ENCODE measurements around the gene ZNF629. TPM values are rescaled to one million over a fixed set of nuclear protein-coding genes. Genes with fewer than 3 reads are reported as not detected.

ZNF629 gene
- 10 to 100 TPM in 1 of 4 donors, 1 to 10 TPM in 3; 5.0 to 11.4 (median 6.2) TPM for total RNA-seq

GRCh38 chr16:30786936-30787612, at the start of gene ZNF629:
TSS of gene ZNF629 (minus strand) at chr16:30787205. CDS start at chr16:30784482, 2,723 bp downstream.
- Histone ChIP-seq H3K27me3 (peaks cover 0 to 5% (median 0%) of the 10 kb centered on the region in 4 donors), H3K27ac (peak within 1 kb of the TSS; percentile 77 to 94 (median 91)), H3K36me3 (peaks cover 5 to 25% (median 11%) of the 10 kb centered on the region in 3 donors), H3K4me1 (peaks cover 10 to 31% (median 15%) of the 10 kb centered on the region in 3 donors), H3K4me3 (peak within 1 kb of the TSS; percentile 93 to 99 (median 96)), H3K9me3 (no peaks in the 10 kb centered on the region)
- 0% methylated on average over 2 of the region's 37 CpGs; no CpG with 5 or more reads in 1 of the 2 donors for WGBS, 2 donors
- no peak for DNase-seq
- intact Hi-C loops (cut with DNase I), result no loop called here
- TF ChIP-seq, protein P1, sequence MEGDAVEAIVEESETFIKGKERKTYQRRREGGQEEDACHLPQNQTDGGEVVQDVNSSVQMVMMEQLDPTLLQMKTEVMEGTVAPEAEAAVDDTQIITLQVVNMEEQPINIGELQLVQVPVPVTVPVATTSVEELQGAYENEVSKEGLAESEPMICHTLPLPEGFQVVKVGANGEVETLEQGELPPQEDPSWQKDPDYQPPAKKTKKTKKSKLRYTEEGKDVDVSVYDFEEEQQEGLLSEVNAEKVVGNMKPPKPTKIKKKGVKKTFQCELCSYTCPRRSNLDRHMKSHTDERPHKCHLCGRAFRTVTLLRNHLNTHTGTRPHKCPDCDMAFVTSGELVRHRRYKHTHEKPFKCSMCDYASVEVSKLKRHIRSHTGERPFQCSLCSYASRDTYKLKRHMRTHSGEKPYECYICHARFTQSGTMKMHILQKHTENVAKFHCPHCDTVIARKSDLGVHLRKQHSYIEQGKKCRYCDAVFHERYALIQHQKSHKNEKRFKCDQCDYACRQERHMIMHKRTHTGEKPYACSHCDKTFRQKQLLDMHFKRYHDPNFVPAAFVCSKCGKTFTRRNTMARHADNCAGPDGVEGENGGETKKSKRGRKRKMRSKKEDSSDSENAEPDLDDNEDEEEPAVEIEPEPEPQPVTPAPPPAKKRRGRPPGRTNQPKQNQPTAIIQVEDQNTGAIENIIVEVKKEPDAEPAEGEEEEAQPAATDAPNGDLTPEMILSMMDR (IDR thresholded peaks at IDR 0.05), result peak in 1 of 6 experiments; percentile 26
- no peak for TF ChIP-seq POLR2A (IDR thresholded peaks at IDR 0.05)

DNA sequence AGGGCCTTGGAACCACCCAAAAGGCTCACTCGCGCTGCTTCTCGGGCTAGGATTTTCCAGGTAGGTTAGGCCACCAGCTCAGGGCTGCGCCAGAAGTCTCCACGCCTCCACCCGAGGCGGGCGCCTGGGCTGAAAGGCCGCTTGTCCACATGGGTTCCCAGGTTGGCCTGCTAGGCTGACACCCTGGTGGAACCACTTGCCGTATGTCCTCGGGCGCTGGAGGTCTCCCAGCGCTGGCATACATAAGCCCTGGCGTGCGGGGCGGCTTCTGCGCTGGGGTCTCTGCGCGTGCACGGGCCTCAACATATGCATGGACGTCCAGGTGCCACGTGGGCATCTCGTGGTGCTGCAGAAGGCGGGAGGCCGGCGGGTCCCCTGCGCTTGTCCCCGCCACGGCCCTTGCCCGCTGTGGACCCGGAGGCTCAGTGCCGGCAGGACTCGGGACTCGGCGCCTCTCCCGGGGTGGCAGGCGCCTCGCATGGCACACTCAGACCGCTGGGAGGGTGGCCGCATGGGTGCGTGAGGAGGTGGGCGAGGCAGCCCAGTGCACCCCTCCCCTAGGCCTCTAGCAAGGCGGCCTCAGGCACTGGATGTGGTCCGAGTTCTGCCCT, 47.2 kb upstream of the ZNF629 start:
- no peaks in the 10 kb centered on the region for H3K27me3 ChIP-seq
- peaks cover 0 to 4% (median 0%) of the 10 kb centered on the region in 3 donors for H3K4me1 ChIP-seq
- no peak for TF ChIP-seq POLR2A (IDR thresholded peaks at IDR 0.05)
- TF ChIP-seq, protein P1 (IDR thresholded peaks at IDR 0.05), result no peak
- intact Hi-C loops (cut with DNase I), result no loop called here
- no peak overlapping the region for H3K27ac ChIP-seq
- H3K36me3 ChIP-seq, result no peaks in the 10 kb centered on the region
- no peak overlapping the region for H3K4me3 ChIP-seq
- no peak for DNase-seq
- H3K9me3 ChIP-seq, result no peaks in the 10 kb centered on the region
- WGBS, 2 donors, result 87% methylated on average over 3 of the region's 44 CpGs

GRCh38 chr16:30830072-30830417, 43.0 kb upstream of the ZNF629 start:
- H3K27ac ChIP-seq, result no peak overlapping the region
- H3K36me3 ChIP-seq, result no peaks in the 10 kb centered on the region
- TF ChIP-seq POLR2A (IDR thresholded peaks at IDR 0.05), result no peak
- TF ChIP-seq, protein P1 (IDR thresholded peaks at IDR 0.05), result no peak
- WGBS, 2 donors, result 83 to 97% methylated on average over 6 of the region's 6 CpGs
- H3K4me1 ChIP-seq, result peaks cover 0 to 2% (median 0%) of the 10 kb centered on the region in 3 donors
- no peak for DNase-seq
- H3K27me3 ChIP-seq, result no peaks in the 10 kb centered on the region
- intact Hi-C loops (cut with DNase I), result no loop called here
- H3K4me3 ChIP-seq, result no peak overlapping the region
- H3K9me3 ChIP-seq, result no peaks in the 10 kb centered on the region

DNA sequence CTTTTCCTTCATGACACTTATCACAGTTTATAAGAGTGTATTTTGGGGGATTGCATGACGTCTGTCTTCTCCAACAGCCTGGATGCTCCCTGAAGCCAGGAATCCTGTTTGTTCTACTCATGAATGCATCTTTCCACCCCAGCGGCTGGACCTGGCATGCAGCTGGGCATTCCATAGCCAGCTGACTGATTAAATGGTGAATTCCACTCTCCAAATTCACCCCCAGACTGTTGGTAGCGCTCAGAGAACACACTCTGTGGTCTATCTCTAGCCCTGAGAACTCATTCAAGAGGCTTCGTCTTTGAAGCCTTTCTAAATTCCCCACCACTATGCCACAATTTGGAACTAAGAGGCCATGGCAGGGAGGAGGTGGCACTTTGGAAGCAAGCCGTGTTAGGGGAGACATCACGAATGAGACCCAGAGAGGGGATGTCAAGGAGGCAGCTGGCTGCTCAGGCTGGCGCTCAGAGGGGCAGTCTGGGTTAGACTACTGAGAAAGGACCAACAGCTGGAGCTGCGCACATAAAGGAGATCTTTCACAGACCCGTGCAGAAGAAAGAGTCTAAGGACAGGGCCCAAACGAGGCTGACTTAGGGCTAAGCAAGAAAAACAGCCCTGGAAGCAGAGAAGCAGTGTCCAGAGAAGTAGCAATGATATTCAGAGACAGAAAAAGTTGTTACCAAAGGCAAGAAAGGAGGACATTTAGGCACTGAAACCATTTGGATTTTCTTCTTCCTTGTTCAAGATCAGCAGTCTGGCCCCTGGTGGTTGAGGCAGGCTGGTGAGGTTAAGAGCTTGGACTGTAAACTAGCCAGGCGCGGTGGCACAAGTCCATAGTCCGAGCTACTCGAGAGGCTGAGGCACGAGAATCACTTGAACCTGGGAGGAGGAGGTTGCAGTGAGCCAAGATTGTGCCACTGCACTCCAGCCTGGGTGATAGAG, 42.4 kb upstream of the ZNF629 start:
- no peak overlapping the region for H3K4me3 ChIP-seq
- H3K27ac ChIP-seq, result no peak overlapping the region
- H3K36me3 ChIP-seq, result no peaks in the 10 kb centered on the region
- intact Hi-C loops (cut with DNase I), result no loop called here
- H3K4me1 ChIP-seq, result peaks cover 0 to 8% (median 4%) of the 10 kb centered on the region in 3 donors
- no peak for TF ChIP-seq POLR2A (IDR thresholded peaks at IDR 0.05)
- TF ChIP-seq, protein P1 (IDR thresholded peaks at IDR 0.05), result no peak
- WGBS, 2 donors, result 73 to 75% methylated on average over 11 to 14 of the region's 15 CpGs
- no peaks in the 10 kb centered on the region for H3K27me3 ChIP-seq
- H3K9me3 ChIP-seq, result no peaks in the 10 kb centered on the region
- DNase-seq, result no peak
